ENCODE results near the gene CSTF1.

GRCh38 chr20:56381501-56381900, 10.9 kb upstream of the CSTF1 start:
- no peak for TF ChIP-seq CTCF (conservative IDR thresholded peaks at IDR 0.05; ENCODE audit: low read depth, low read length)
- no peak for TF ChIP-seq EZH2phosphoT487 (IDR thresholded peaks at IDR 0.05; ENCODE audit: borderline replicate concordance, low read length)

Measured in PC-3 (cell line).